HepG2 (cell line): Measurements from ENCODE around the gene CD302. TPM values are rescaled to one million over a fixed set of nuclear protein-coding genes. Genes with fewer than 3 reads are reported as not detected.

Experiments used
- ATAC-seq: fragments of 200-7000 bp; cut with Tn5 transposase; 3 replicates; pipeline ENCODE4 v1.9.1; 2020; ENCODE audit warnings: mild to moderate bottlenecking, moderate library complexity
- BruUV-seq: library from RNA; stranded (reverse); fragments of 400-500 nt; replicated peaks from 2 replicates; lab custom pipeline; 2021; lab: Mats Ljungman, UMichigan
- CTCF ChIA-PET: fragments of 300-600 bp; formaldehyde crosslinking; extraction: SDS; loops from one replicate; lab custom pipeline; 2021; ENCODE audit warnings: low total read pairs, inconsistent platforms, low intra/inter-chr PET ratio; lab: Yijun Ruan, JAX
- POLR2A ChIA-PET: fragments of 350-600 bp; sonication (Branson Sonifier 250); formaldehyde crosslinking; loops from one replicate; lab custom pipeline; 2020; ENCODE audit warnings: antibody characterized with exemption, inconsistent platforms; lab: Yijun Ruan, JAX
- DNase-seq: peaks from one replicate; pipeline ENCODE4 v3.0.0-alpha.2; 2015; ENCODE audit warnings: low spot score
- FAIRE-seq: peaks from 3 replicates; lab custom pipeline; 2011; peaks lifted over from hg19 to GRCh38; lab: Jason Lieb, UNC
- H2AFZ ChIP-seq: one replicate; pipeline ENCODE4 v1.6.1; 2011; ENCODE audit warnings: low read length, inconsistent platforms
- H3K27ac ChIP-seq: fragments of 300-600 bp; 3 replicates; pipeline ENCODE4 v1.8.0; 2011; ENCODE audit warnings: mixed run types, mild to moderate bottlenecking, mixed read lengths, low read length, inconsistent platforms; ENCODE audit not compliant: insufficient read depth; ENCODE audit errors: extremely low read length
- H3K27me3 ChIP-seq, 2 experiments: fragments of 200-600 bp in 1 of 2; 2 replicates in 1 of 2; 3 replicates in 1 of 2; pipeline versions ENCODE4 v1.6.0 to v1.8.0; 2011; ENCODE audit warnings: low read length in 2 of 2, mild to moderate bottlenecking in 2 of 2, moderate library complexity in 2 of 2, inconsistent platforms in 1 of 2; ENCODE audit not compliant: insufficient read depth in 2 of 2, control insufficient read depth in 1 of 2
- H3K36me3 ChIP-seq, 2 experiments: fragments of 200-600 bp in 1 of 2; replicated peaks in 1 of 2; 2 replicates in 1 of 2; 3 replicates in 1 of 2; pipeline versions ENCODE4 v1.5.1 to v1.8.0; 2011; ENCODE audit warnings: low read length in 2 of 2, inconsistent platforms in 1 of 2; ENCODE audit not compliant: insufficient read depth in 2 of 2, control insufficient read depth in 1 of 2
- H3K4me1 ChIP-seq: 2 replicates; pipeline ENCODE4 v1.5.1; 2012; ENCODE audit warnings: low read length, inconsistent platforms; ENCODE audit not compliant: insufficient read depth
- H3K4me2 ChIP-seq: 2 replicates; pipeline ENCODE4 v1.6.0; 2011; ENCODE audit warnings: low read depth, low read length, inconsistent platforms
- H3K4me3 ChIP-seq, 3 experiments: fragments of 200-600 bp in 1 of 3; sonication (generic), shearing (Covaris generic) in 1 of 3; replicated peaks in 1 of 3; 2 replicates each; pipeline ENCODE4 v1.5.1; 2011 to 2016; ENCODE audit warnings: low read length in 3 of 3, inconsistent platforms in 2 of 3, low read depth in 2 of 3, mild to moderate bottlenecking in 2 of 3, control low read depth in 1 of 3, mixed read lengths in 1 of 3; ENCODE audit not compliant: insufficient read depth in 1 of 3
- H3K79me2 ChIP-seq: one replicate; pipeline ENCODE4 v1.6.1; 2011; ENCODE audit warnings: low read length, inconsistent platforms; ENCODE audit not compliant: insufficient read depth
- H3K9ac ChIP-seq: 2 replicates; pipeline ENCODE4 v1.6.0; 2011; ENCODE audit warnings: mild to moderate bottlenecking, low read depth, low read length, inconsistent platforms; ENCODE audit not compliant: insufficient read depth
- H3K9me3 ChIP-seq: 2 replicates; pipeline ENCODE4 v1.5.1; 2012; ENCODE audit warnings: mild to moderate bottlenecking, low read length
- H4K20me1 ChIP-seq: 2 replicates; pipeline ENCODE4 v1.6.0; 2011; ENCODE audit warnings: inconsistent platforms, mild to moderate bottlenecking, low read length, moderate library complexity; ENCODE audit not compliant: insufficient read depth
- BCLAF1 ChIP-seq: fragments of 450-650 bp; IDR thresholded peaks from 2 replicates; pipeline ENCODE4 v1.6.1; 2017; ENCODE audit warnings: mild to moderate bottlenecking
- GZF1 ChIP-seq: sonication (generic); formaldehyde crosslinking; IDR thresholded peaks from 2 replicates; pipeline ENCODE4 v1.5.1; 2020; ENCODE audit warnings: mild to moderate bottlenecking, missing genetic modification reagents
- HNRNPH1 ChIP-seq: fragments of 200-400 bp; formaldehyde crosslinking; optimal IDR thresholded peaks from 2 replicates; pipeline ENCODE3; 2017; ENCODE audit warnings: mild to moderate bottlenecking, low read depth, low read length
- ZNF547 ChIP-seq: sonication (generic); formaldehyde crosslinking; IDR thresholded peaks from 2 replicates; pipeline ENCODE4 v1.5.1; 2020; ENCODE audit warnings: mild to moderate bottlenecking, missing genetic modification reagents
- WGBS: methylation state at CpG from one replicate; pipeline ENCODE4 v1.1.6; 2017; ENCODE audit warnings: low lambda C conversion rate; 5-methylcytosine and 5-hydroxymethylcytosine counted together
- in situ Hi-C: cut with HindIII; loops from 2 replicates; pipeline ENCODE4 v1.10.0; 2017; ENCODE audit warnings: low pct_unique_long_range_greater_than_20kb; ENCODE audit not compliant: extremely low pct_ligation_motif_present
- intact Hi-C: fragments of 100-400 bp; cut with micrococcal nuclease; formaldehyde crosslinking; loops from one replicate; pipeline ENCODE4 v1.10.0; 2022; ENCODE audit not compliant: unreplicated experiment
- polyA plus RNA-seq, 8 experiments: library from polyadenylated mRNA; depleted of rRNA in 3 of 8; stranded (reverse) in 7 of 8; unstranded in 1 of 8; fragments of >200 nt; fragmentation: Illumina TruSeq in 4 of 8; extraction: Trizol in 4 of 8; gene quantifications; 2 replicates each; pipeline versions ENCODE4 v1.2.1 to v1.2.3, GENCODE V29; 2011 to 2016; ENCODE audit warnings: low read depth in 4 of 8, missing spikeins in 1 of 8, mixed read lengths in 1 of 8; ENCODE audit not compliant: insufficient read depth in 1 of 8
- total RNA-seq, 5 experiments: library from RNA; depleted of rRNA; stranded (reverse); fragments of >200 nt; fragmentation: Illumina TruSeq; extraction: Trizol; gene quantifications; 2 replicates each; pipeline ENCODE4 v1.2.3, GENCODE V29; 2016; ENCODE audit warnings: low read depth in 1 of 5
- TF ChIP-seq, protein P1 (sequence below): sonication (generic); formaldehyde crosslinking; conservative IDR thresholded peaks from 2 replicates; pipeline ENCODE4 v1.4.0; 2020; ENCODE audit warnings: missing genetic modification reagents

Gene CD302
- total and polyA plus RNA-seq, 2 of the 13 experiments (the other 11 are each of a cell fraction or from before 2014, with no cell fraction given) = 8.0 to 15.6 TPM

DNA sequence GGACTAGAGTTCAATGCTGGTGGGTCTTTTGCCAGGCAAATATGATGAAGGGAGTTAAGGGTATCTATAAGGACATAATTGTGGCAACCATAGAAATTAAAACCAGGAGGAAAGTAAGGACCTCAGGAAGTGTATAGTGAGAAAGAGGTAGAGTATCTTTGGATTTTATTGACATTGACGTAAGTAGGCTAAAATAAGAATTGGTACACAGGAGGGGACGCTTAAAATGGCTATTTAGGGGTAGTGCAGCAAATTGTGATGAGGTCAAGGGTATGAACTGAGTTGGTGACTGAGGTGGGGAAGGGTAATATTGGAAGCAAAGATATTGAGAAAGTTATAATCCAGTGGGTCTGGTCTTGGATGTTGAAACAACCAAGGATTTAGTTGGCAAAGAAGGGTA, 43.0 kb downstream of the CD302 start:
- H2AFZ ChIP-seq = no peak overlapping the region
- CTCF ChIA-PET = interaction anchor here (2.5 kb wide), 1 partner anchor 53 kb away, joined by 11 read pairs; no protein-coding TSS in a partner anchor
- FAIRE-seq = no peak
- TF ChIP-seq, protein P1, sequence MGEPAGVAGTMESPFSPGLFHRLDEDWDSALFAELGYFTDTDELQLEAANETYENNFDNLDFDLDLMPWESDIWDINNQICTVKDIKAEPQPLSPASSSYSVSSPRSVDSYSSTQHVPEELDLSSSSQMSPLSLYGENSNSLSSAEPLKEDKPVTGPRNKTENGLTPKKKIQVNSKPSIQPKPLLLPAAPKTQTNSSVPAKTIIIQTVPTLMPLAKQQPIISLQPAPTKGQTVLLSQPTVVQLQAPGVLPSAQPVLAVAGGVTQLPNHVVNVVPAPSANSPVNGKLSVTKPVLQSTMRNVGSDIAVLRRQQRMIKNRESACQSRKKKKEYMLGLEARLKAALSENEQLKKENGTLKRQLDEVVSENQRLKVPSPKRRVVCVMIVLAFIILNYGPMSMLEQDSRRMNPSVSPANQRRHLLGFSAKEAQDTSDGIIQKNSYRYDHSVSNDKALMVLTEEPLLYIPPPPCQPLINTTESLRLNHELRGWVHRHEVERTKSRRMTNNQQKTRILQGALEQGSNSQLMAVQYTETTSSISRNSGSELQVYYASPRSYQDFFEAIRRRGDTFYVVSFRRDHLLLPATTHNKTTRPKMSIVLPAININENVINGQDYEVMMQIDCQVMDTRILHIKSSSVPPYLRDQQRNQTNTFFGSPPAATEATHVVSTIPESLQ (CRISPR knock-in tag) = no peak
- no peak for TF ChIP-seq HNRNPH1
- no peak for TF ChIP-seq ZNF547 (CRISPR knock-in tag)
- TF ChIP-seq BCLAF1 = no peak
- TF ChIP-seq GZF1 = no peak
- TF ChIP-seq, all 625 proteins: peak for 0
- Histone ChIP-seq H3K9ac (no peak overlapping the region), H3K9me3 (no peaks in the 10 kb centered on the region), H3K4me2 (no peak overlapping the region), H3K27me3 (no peaks in the 10 kb centered on the region), H3K36me3 (peaks cover 19 to 83% of the 10 kb centered on the region in 2 experiments), H3K4me1 (no peaks in the 10 kb centered on the region), H3K27ac (no peak overlapping the region), H3K4me3 (no peak overlapping the region), H3K79me2 (peaks cover 5% of the 10 kb centered on the region), H4K20me1 (no peaks in the 10 kb centered on the region; the same call in 1 of the 2 replicates)
- WGBS = 93% methylated on average over 2 of the region's 2 CpGs
- intact Hi-C loops (loop anchor here (1.0 to 5.0 kb wide), 3 partner anchors 52 to 187 kb away; no protein-coding TSS in a partner anchor), in situ Hi-C loops (no loop called here)
- POLR2A ChIA-PET = no interaction called here
- DNase-seq = no peak
- ATAC-seq = no peak; the same call in 2 of the 3 replicates
- no TSS peak for BruUV-seq
